K562 (cell line): ENCODE data around the gene KIF21A. TPM values are rescaled to one million over a fixed set of nuclear protein-coding genes. Genes with fewer than 3 reads are reported as not detected.

Source experiments
- ATAC-seq: fragments of 200-7000 bp; cut with Tn5 transposase; 3 replicates; pipeline ENCODE4 v1.9.1; 2020; ENCODE audit warnings: moderate library complexity
- BruUV-seq: library from RNA; stranded (reverse); fragments of 400-500 nt; replicated peaks from 2 replicates; lab custom pipeline; 2021; lab: Mats Ljungman, UMichigan
- CTCF ChIA-PET: fragments of 300-600 bp; formaldehyde crosslinking; extraction: SDS; loops from one replicate; lab custom pipeline; 2021; ENCODE audit warnings: low intra/inter-chr PET ratio; lab: Yijun Ruan, JAX
- POLR2A ChIA-PET: fragments of 300-600, 350-650 bp; sonication (Branson Sonifier 250); formaldehyde crosslinking; extraction: SDS; loops from one replicate; lab custom pipeline; 2021; ENCODE audit warnings: antibody characterized with exemption, inconsistent platforms; lab: Yijun Ruan, JAX
- DNase-seq, 4 experiments: peaks; one replicate each; pipeline versions ENCODE4 v3.0.0 to v3.0.0-alpha.2; 2011 to 2018; ENCODE audit warnings: low spot score in 3 of 4, mixed read lengths in 3 of 4; ENCODE audit errors: extremely low read depth in 1 of 4
- FAIRE-seq: peaks from 2 replicates; lab custom pipeline; 2011; peaks lifted over from hg19 to GRCh38; lab: Jason Lieb, UNC
- H2AFZ ChIP-seq: 2 replicates; pipeline ENCODE4 v1.6.0; 2011; ENCODE audit warnings: low read depth, low read length, control low read depth, inconsistent platforms
- H3K27ac ChIP-seq: fragments of 200-600 bp; 3 replicates; pipeline ENCODE4 v1.8.0; 2011; ENCODE audit warnings: low read depth, mild to moderate bottlenecking, control low read depth, inconsistent platforms, low read length, moderate library complexity, mixed read lengths; ENCODE audit errors: extremely low read depth
- H3K27me3 ChIP-seq, 2 experiments: fragments of 300-600 bp in 1 of 2; 2 replicates in 1 of 2; 3 replicates in 1 of 2; pipeline versions ENCODE4 v1.6.0 to v1.8.0; 2011; ENCODE audit warnings: inconsistent platforms in 2 of 2, low read length in 2 of 2, mild to moderate bottlenecking in 1 of 2, mixed read lengths in 1 of 2, moderate library complexity in 1 of 2; ENCODE audit not compliant: control insufficient read depth in 2 of 2, insufficient read depth in 2 of 2
- H3K36me3 ChIP-seq: fragments of 300-600 bp; 3 replicates; pipeline ENCODE4 v1.8.0; 2011; ENCODE audit warnings: mild to moderate bottlenecking, low read length, inconsistent platforms; ENCODE audit not compliant: control insufficient read depth, insufficient read depth
- H3K4me1 ChIP-seq, 2 experiments: fragments of 200-600 bp in 1 of 2; replicated peaks in 1 of 2; 2 replicates in 1 of 2; 3 replicates in 1 of 2; pipeline versions ENCODE4 v1.5.1 to v1.8.0; 2011; ENCODE audit warnings: inconsistent platforms in 2 of 2, low read length in 2 of 2, mild to moderate bottlenecking in 1 of 2, mixed read lengths in 1 of 2, moderate library complexity in 1 of 2; ENCODE audit not compliant: control insufficient read depth in 2 of 2, insufficient read depth in 2 of 2
- H3K4me2 ChIP-seq: 2 replicates; pipeline ENCODE4 v1.6.1; 2011; ENCODE audit warnings: low read length, control low read depth, inconsistent platforms, mixed read lengths; ENCODE audit not compliant: insufficient read depth
- H3K4me3 ChIP-seq: fragments of 200-600 bp; sonication (generic), shearing (Covaris generic); 2 replicates; pipeline ENCODE4 v1.5.1; 2016; ENCODE audit warnings: control low read depth, inconsistent platforms
- H3K79me2 ChIP-seq: fragments of 200-600 bp; 3 replicates; pipeline ENCODE4 v1.8.0; 2011; ENCODE audit warnings: low read length, inconsistent platforms; ENCODE audit not compliant: control insufficient read depth, insufficient read depth
- H3K9ac ChIP-seq, 2 experiments: 2 replicates each; pipeline versions ENCODE4 v1.6.0 to v1.6.1; 2011; ENCODE audit warnings: low read depth in 2 of 2, low read length in 2 of 2, control low read depth in 1 of 2, inconsistent platforms in 1 of 2, mild to moderate bottlenecking in 1 of 2, mixed read lengths in 1 of 2; ENCODE audit not compliant: insufficient read depth in 1 of 2
- H3K9me1 ChIP-seq: one replicate; pipeline ENCODE4 v1.6.0; 2011; ENCODE audit warnings: inconsistent platforms, mild to moderate bottlenecking, low read length, moderate library complexity; ENCODE audit not compliant: control insufficient read depth, insufficient read depth
- H3K9me3 ChIP-seq: replicated peaks from 2 replicates; pipeline ENCODE4 v1.5.1; 2011; ENCODE audit warnings: low read depth, low read length, inconsistent platforms; ENCODE audit not compliant: control insufficient read depth, insufficient read depth
- H4K20me1 ChIP-seq: replicated peaks from 2 replicates; pipeline ENCODE4 v1.6.1; 2011; ENCODE audit warnings: low read length, inconsistent platforms, mixed read lengths; ENCODE audit not compliant: control insufficient read depth, insufficient read depth
- ELF4 ChIP-seq: fragments of 450-650 bp; formaldehyde crosslinking; IDR thresholded peaks from 2 replicates; pipeline ENCODE4 v1.4.0; 2022; ENCODE audit warnings: missing genetic modification characterization
- KAT8 ChIP-seq: fragments of 450-650 bp; IDR thresholded peaks from 2 replicates; pipeline ENCODE4 v1.6.1; 2016; ENCODE audit warnings: low read depth, mild to moderate bottlenecking
- KLF10 ChIP-seq: fragments of 250-450 bp; sonication (Bioruptor Pico); IDR thresholded peaks from 2 replicates; pipeline ENCODE4 v1.6.1; 2021; ENCODE audit warnings: matching md5 sums
- MTA1 ChIP-seq: fragments of 450-650 bp; IDR thresholded peaks from 2 replicates; pipeline ENCODE4 v1.6.1; 2017; ENCODE audit warnings: borderline replicate concordance
- PRPF4 ChIP-seq: fragments of 200-400 bp; formaldehyde crosslinking; IDR thresholded peaks from one replicate; pipeline ENCODE4 v1.6.1; 2017; ENCODE audit warnings: low read length, low read depth, mild to moderate bottlenecking; ENCODE audit not compliant: insufficient read depth, poor library complexity, severe bottlenecking
- ZC3H4 ChIP-seq: sonication (generic); formaldehyde crosslinking; IDR thresholded peaks from 2 replicates; pipeline ENCODE4 v1.9.0; 2021; ENCODE audit warnings: missing genetic modification reagents, borderline replicate concordance
- ZMIZ1 ChIP-seq, 2 experiments: fragments of 150-350 bp in 1 of 2; IDR thresholded peaks; 2 replicates each; pipeline ENCODE4 v1.6.1; 2012 to 2016; ENCODE audit warnings: low read depth in 2 of 2, low read length in 2 of 2, mild to moderate bottlenecking in 1 of 2, moderate library complexity in 1 of 2
- ZNF316 ChIP-seq: fragments of 450-650 bp; IDR thresholded peaks from 2 replicates; pipeline ENCODE4 v1.6.1; 2016
- ZNF764 ChIP-seq: fragments of 250-450 bp; sonication (Bioruptor Pico); IDR thresholded peaks from 2 replicates; pipeline ENCODE4 v1.4.0; 2020; ENCODE audit warnings: low read depth, mild to moderate bottlenecking, moderate library complexity
- WGBS: fragments of 100-300 bp; shearing (Covaris generic); methylation state at CpG from one replicate; pipeline ENCODE4 v1.1.6; 2016; ENCODE audit warnings: low coverage, mixed read lengths; ENCODE audit not compliant: insufficient coverage; ENCODE audit errors: missing lambda C conversion rate; 5-methylcytosine and 5-hydroxymethylcytosine counted together
- in situ Hi-C: fragments of 300-500 bp; cut with MboI; formaldehyde crosslinking; loops from 4 replicates; pipeline ENCODE4 v1.15.0; 2018; ENCODE audit warnings: inconsistent platforms, mixed read lengths
- intact Hi-C: fragments of 100-400 bp; cut with micrococcal nuclease; formaldehyde crosslinking; loops from 2 replicates; pipeline ENCODE4 v1.14.2; 2022
- polyA plus RNA-seq, 8 experiments: library from polyadenylated mRNA; depleted of rRNA in 4 of 8; stranded (reverse) in 5 of 8; unstranded in 3 of 8; fragments of >200 nt; fragmentation: Nextera tagmentation in 2 of 8; fragmentation: Illumina TruSeq in 1 of 8; extraction: Ambion mirVana in 2 of 8; extraction: Trizol in 1 of 8; gene quantifications; 2 replicates each; pipeline versions ENCODE4 v1.2.1 to v1.2.3, GENCODE V29; 2011 to 2014; ENCODE audit warnings: inconsistent platforms in 1 of 8, missing spikeins in 1 of 8
- total RNA-seq, 7 experiments: library from RNA; depleted of rRNA in 6 of 7; stranded (reverse); fragments of >200 nt in 6 of 7; fragmentation: Illumina TruSeq in 2 of 7; extraction: Trizol in 2 of 7; gene quantifications; 2 replicates each; pipeline versions ENCODE4 v1.2.1 to v1.2.3, GENCODE V29; 2011 to 2021; ENCODE audit warnings: low replicate concordance in 1 of 7
- TF ChIP-seq, protein P1 (sequence below): fragments of 200-800 bp; sonication (Bioruptor generic); IDR thresholded peaks from 2 replicates; pipeline ENCODE4 v1.6.1; 2016; ENCODE audit warnings: missing genetic modification characterization, missing compliant biosample characterization

The KIF21A gene
- total and polyA plus RNA-seq, 9 of the 15 experiments (the other 6 are each of a cell fraction or from before 2014, with no cell fraction given): 17.7 to 45.0 (median 30.3) TPM

DNA sequence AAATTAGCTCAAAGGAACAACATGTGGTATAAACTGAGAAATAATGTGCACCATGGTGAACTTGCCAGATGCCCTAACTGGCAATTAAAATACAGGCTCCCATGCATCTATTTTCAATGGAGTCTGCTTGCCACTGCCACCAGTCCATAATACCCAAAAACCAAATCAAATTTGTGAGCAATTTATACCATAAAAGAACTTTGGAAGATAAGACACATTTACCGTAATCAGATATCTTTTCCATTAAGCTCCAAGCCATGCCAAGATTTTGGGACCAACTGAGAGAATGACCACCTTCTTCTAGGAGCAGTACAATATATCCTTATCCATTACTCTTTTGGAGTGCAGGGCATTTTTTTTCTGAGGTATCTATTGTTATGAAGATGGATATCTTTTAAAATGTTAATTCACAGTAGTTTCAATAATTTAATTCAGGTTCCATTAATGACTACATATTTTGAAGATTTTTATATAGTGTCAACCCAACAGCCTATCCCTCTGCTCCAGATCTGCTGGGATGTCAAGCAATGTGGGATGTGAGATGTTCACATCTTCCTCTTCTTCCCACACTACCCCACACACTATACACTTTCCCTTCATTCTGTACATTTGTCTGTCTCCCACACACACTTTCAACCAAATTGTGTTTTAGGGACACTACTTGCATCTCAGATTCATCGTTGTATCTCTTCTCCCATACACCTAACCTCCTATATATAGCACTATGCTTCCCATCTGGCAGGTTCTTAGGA, 53.3 kb downstream of the KIF21A start:
- CTCF ChIA-PET: no interaction called here
- H3K4me1 ChIP-seq: no peaks in the 10 kb centered on the region
- ATAC-seq: no peak
- no peaks in the 10 kb centered on the region for H3K9me1 ChIP-seq
- intact Hi-C loops (no loop called here), in situ Hi-C loops (no loop called here)
- 58% methylated on average over 2 of the region's 2 CpGs for WGBS
- DNase-seq: no peak
- no TSS peak for BruUV-seq
- no peak overlapping the region for H3K4me2 ChIP-seq
- H3K4me3 ChIP-seq: no peak overlapping the region
- peaks cover under 1% of the 10 kb centered on the region; the same call in 1 of the 2 replicates for H4K20me1 ChIP-seq
- no peaks in the 10 kb centered on the region for H3K9me3 ChIP-seq
- no peak overlapping the region for H3K9ac ChIP-seq
- H3K79me2 ChIP-seq: peaks cover 9% of the 10 kb centered on the region
- POLR2A ChIA-PET: interaction anchor here (0.6 kb wide), 1 partner anchor 14 kb away, joined by 3 read pairs; no protein-coding TSS in a partner anchor
- no peak overlapping the region for H2AFZ ChIP-seq
- no peak for TF ChIP-seq KLF10 (CRISPR knock-in tag)
- TF ChIP-seq MTA1: no peak
- no peak for TF ChIP-seq PRPF4
- no peak for TF ChIP-seq ELF4 (CRISPR knock-in tag)
- TF ChIP-seq KAT8: no peak
- TF ChIP-seq ZC3H4 (CRISPR knock-in tag): no peak
- TF ChIP-seq, protein P1, sequence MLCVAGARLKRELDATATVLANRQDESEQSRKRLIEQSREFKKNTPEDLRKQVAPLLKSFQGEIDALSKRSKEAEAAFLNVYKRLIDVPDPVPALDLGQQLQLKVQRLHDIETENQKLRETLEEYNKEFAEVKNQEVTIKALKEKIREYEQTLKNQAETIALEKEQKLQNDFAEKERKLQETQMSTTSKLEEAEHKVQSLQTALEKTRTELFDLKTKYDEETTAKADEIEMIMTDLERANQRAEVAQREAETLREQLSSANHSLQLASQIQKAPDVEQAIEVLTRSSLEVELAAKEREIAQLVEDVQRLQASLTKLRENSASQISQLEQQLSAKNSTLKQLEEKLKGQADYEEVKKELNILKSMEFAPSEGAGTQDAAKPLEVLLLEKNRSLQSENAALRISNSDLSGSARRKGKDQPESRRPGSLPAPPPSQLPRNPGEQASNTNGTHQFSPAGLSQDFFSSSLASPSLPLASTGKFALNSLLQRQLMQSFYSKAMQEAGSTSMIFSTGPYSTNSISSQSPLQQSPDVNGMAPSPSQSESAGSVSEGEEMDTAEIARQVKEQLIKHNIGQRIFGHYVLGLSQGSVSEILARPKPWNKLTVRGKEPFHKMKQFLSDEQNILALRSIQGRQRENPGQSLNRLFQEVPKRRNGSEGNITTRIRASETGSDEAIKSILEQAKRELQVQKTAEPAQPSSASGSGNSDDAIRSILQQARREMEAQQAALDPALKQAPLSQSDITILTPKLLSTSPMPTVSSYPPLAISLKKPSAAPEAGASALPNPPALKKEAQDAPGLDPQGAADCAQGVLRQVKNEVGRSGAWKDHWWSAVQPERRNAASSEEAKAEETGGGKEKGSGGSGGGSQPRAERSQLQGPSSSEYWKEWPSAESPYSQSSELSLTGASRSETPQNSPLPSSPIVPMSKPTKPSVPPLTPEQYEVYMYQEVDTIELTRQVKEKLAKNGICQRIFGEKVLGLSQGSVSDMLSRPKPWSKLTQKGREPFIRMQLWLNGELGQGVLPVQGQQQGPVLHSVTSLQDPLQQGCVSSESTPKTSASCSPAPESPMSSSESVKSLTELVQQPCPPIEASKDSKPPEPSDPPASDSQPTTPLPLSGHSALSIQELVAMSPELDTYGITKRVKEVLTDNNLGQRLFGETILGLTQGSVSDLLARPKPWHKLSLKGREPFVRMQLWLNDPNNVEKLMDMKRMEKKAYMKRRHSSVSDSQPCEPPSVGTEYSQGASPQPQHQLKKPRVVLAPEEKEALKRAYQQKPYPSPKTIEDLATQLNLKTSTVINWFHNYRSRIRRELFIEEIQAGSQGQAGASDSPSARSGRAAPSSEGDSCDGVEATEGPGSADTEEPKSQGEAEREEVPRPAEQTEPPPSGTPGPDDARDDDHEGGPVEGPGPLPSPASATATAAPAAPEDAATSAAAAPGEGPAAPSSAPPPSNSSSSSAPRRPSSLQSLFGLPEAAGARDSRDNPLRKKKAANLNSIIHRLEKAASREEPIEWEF: no peak
- no peak for TF ChIP-seq ZMIZ1 (IDR thresholded peaks at IDR 0.05; ENCODE audit: low read depth in 2 of 2, low read length in 2 of 2)
- no peak for TF ChIP-seq ZNF316
- TF ChIP-seq ZNF764: no peak
- TF ChIP-seq, all 486 proteins: peak for 0
- Histone ChIP-seq H3K27ac (no peak overlapping the region), H3K36me3 (no peaks in the 10 kb centered on the region), H3K27me3 (no peaks in the 10 kb centered on the region)
- FAIRE-seq: no peak
